ENCODE results near the gene DMKN.

DMKN gene

DNA sequence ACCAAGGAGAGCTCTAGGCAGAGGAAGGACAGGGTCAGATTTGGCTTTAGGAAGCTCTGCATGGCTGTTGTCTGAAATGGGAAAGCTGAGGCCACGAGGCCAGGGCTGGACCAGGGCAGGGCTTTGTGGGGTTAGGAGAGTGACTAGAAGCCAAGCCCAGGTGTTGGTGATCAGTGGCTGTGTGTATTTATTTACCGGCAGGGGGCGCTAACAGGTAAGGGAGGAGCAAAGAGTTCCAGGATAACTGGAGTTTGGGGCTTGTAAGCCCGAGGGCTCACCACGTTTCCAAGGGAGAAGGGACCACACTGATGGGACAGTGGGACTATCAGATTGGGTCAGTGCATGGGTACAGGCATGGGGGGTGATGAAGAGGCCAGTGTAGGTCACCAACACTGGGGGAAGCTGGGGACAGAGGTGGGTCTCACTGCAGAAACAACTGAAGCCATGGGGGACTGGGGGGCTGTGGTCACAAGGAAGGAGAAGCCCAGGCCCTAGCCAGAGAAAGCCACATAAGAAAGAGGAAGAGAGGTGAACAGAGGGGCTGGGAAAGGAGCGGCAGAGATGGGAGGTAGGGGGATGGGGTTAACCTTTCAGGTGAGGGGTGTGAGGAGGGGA lies 35.8 kb upstream of the DMKN start:
- DNase-seq = peak; percentile 74 to 90

DNA sequence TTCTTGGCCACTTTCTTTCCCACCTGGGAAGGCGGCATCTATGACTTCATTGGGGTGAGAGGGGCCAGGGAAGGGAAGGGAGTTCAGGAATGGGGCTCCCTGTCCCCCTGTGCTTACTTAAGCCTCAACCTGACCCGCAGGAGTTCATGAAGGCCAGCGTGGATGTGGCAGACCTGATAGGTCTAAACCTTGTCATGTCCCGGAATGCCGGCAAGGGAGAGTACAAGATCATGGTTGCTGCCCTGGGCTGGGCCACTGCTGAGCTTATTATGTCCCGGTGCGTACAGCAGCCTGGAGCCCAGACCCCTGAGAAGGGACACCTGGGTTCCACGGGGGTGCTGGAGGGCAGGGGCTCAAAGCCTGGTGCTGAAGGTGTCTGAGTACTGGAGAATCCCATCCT lies 33.1 kb upstream of the DMKN start:
- DNase-seq = no peak

DNA sequence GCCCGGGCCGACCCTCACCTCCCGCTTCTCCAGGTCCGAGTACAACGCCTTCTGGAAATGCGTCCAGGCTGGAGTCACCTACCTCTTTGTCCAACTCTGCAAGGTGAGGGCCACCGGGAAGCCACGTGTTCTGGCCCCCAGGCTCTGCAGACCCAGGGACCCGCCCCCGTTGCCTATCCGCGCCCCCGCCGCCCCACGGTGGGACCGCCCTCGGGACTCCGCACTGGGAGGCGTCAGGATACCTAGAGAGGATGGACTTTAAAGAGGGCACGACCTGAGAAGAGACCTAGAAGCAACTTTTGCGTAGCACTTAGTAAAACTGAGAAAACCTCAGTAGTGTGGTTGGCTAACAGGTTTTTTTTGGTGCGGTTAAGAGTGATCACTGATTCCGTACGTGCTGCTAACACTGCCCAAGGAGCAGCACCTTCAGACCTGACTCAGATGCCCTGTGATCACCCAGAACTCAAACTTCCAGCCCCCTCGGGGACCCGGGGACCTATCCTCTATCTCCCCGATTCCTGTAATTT lies 32.5 kb upstream of the DMKN start:
- DNase-seq = peak in 1 of 2 experiments; percentile 69

DNA sequence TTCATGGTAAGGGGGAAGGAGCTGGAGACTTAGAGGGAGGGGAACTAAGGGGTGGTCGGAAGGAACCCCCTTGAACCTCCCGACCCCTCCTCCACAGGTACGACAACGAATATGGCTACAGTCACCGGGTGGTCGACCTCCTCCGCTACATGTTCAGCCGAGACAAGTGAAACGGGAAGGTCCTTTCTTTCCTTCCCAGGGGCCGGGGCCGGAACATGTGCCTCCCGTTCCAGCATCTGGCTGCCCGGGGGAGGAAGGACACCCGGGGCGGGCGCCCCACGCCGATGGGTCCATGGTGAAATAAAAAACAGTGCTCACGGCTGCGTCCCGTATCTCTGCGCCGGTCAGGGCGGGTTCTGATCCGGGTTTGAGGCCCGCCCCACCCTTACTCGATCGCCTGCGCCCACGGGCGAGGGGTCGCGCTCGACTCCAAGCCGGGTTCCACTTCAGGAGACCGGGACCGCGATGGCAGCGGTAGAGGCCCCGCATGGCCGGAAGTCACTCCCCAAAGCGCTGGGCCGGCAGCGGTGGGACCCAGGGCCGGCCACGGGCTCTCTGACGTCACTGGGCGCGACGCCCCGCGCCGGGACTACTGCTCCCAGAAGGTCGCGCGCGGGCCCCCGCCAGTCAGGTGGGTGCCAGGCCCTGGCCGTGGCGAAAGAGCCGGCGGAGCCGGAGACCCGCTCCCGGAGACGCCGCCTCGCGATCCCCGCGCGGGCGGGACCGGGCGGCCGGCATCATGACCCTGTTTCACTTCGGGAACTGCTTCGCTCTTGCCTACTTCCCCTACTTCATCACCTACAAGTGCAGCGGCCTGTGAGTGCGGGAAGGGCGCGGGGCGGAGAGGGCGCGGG lies 31.8 kb upstream of the DMKN start, which contains the start of gene TMEM147:
Gene TMEM147 (plus strand): TSS at position 626 of the 854 bp plus-strand sequence. CDS start 114 bp downstream, at position 740.
- peak; percentile 61 to 98 for DNase-seq

DNA sequence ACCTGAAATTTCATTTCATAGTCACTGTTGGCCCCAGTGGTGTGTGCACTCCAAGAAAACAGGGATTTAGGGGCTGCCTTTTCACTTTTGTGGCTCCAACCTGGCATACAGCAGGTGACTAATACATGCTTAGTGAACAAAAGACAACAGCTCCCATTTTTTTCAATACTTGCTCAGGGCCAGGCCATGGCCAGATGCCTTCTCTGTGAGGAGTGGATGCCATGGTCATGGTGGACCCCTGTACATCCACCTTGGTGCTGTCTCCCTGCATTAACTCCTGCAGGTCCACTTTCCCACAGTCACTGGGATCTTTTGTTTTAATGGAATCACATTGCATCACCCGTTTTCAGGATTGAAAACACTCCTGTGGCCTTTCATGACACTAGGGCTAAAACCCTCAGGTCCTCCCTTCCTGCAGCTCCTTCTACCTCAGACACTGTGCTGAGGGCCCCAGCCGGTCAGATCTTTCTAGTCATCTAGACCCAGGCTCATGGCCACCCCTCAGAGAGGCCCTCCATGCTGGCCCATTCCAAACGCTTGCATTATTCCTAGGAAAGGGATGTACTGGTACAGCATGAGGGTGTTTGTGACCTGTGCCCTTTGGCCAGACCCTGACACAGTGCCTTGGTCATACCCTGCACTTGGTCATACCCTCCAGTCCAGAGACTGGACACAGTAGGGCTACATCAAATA lies 30.8 kb upstream of the DMKN start:
- no peak for DNase-seq

DNA sequence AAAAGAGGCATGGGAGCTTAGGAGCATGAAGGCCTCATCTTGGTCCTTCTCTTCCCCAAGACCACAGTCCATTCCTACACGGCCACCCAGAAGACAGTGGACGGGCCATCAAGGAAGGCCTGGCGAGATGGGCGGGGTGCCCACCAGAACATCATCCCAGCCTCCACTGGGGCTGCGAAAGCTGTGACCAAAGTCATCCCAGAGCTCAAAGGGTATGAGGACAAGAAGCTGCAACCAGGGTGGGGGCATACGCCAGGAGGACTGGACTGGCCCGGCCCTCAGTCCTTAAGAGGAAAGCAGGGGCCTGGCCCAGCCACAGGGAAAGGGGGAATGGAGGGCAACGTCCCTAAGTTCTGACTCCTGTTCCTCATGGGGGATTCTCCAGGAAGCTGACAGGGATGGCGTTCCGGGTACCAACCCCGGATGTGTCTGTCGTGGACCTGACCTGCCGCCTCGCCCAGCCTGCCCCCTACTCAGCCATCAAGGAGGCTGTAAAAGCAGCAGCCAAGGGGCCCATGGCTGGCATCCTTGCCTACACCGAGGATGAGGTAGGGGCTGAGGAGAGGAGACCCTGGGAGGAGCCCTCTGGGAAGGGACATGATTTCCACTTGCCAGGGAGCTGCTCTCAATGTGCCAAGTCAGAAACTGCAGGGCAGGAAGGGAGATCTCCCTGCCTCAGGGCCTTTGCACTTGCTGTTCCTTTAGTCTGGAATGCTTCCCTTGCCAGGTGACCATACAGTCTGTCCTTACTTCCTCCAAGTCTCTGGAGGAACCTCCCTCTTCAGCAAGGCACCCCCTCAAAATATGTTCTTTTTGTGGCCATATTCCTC lies 30.0 kb upstream of the DMKN start:
- DNase-seq = no peak

DNA sequence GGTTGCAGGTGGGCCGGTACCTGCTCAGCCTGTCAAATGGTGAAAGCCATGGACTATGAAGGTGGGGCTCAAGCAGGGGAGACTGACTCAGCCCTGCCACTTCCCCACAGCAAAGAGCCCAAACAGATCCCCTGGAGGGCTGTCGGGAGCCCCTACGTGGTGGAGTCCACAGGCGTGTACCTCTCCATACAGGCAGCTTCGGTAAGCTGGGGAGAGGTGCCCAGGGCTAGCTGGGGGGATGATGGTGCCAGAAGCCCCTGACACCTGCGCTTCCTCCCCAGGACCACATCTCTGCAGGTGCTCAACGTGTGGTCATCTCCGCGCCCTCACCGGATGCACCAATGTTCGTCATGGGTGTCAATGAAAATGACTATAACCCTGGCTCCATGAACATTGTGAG lies 28.8 kb upstream of the DMKN start:
- no peak for DNase-seq

DNA sequence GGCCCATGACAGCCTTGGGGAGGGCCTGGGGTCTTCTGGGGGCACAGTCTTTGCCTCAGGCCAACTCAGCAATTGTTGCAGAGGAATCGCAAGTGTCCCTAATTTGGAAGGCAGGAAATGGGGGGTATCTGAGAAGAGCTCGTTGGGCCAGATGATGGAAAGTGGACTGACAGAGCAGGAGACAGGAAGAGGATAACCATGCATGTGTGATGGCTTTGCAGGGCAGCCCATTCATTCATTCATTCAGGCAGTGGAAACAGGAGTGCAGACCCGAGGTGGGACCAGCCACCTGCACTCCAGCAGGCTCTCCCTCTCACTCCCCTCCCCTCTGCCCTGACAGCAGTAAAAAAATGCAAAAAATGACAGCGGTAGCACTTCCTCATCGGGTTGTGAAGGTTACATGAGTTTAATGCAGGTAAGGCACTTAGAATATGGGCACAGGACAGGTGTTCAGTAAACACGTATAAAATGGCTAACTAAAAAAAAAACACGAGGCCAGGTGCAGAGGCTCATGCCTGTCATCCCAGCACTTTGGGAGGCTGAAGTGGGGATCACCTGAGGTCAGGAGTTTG lies 27.0 kb upstream of the DMKN start:
- no peak for DNase-seq

DNA sequence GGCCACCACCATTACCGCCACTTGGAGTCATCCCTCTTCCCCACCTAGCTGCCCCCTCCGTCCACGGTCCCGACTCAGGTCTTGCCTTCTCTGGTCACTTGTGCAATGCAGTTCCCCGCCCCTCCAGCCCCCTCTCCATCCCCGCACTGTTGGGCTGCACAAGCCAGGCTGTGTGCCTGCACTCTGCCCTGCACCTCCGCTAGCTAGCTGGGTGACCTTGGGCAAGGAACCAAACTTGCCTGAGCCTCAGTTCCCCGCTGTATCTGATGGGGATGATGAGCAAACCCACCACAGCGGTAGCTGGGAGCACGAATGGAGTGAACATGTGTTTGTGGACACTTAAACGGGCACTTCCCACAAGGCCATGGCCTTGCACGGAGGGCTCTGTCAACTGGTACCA lies 26.4 kb upstream of the DMKN start:
- no peak for DNase-seq

DNA sequence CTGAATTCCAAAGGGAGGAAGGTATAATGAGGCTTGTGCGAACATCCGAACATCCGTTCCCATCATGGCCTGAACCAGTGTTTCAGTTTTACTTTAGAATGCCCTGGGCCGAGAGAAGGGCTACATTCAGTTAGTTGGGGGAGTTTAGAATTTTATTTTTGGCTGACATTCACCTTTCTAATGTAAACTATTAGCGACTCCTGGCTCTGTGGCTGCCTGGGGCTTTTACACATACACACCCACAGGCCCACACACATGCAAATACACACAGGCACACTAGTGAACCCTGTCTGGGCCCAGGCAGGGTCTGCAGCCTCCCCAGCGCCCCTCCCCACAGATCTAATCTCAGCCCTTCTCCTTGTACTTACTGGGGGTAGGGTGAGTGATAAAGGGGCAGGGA lies 25.9 kb upstream of the DMKN start:
- DNase-seq = no peak

DNA sequence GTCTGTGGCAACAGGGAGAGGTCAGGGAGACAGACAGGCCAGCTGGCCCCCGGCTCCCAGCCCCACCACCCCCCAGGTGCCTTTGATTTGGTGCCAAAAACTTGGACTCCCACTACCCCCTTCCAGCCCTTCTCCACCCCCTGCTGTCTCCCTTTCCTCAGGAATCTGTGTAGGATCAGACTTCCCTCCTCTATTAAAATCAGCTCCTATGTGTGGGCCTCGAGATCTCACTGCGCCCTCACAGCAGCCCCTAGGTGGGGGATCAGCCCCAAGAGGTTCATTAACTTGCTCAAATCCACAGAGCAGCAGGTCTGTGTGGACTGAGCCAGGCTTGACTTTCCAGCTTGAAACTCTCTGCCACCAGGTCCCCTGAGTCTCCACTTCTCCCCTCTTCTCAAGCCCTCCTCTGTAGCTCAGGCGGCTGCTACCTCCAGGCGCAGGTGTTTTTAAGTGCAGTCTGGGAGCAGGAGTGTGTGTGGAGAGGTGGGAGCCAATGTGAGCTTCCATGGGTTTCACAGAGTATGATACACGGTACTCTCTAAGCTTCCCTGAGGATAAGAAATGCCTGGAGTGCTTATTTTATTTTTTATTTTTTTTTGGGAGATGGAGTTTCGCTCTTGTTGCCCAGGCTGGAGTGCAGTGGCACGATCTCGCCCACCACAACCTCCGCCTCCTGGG lies 21.5 kb upstream of the DMKN start:
- no peak for DNase-seq

DNA sequence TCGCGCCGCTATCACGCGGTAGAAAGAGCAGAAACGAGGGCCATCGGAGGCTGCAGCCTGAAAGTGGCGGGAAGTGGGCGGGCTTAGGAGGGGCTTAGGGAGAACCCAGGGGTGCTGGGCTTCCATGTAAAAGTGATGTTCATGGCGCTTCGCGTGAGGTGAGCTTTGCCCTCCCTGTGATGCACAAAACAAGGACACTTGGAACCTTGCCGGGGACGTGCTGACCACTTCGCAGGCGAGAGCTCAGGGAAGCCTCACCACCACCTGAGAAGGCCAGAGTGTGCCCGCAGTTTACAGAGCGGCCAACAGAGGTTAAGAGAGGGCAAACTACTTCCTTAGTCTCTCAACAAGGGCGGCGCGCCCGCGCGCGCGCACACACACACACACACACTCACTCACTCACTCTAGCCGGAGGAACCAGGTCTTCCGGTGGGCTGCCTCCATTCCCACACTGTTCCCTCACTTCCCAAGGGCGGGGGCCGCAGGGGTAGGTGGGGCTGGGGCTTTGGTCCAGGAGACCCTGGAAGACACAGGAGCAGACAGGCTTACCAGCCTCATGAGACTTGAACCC lies 20.5 kb upstream of the DMKN start:
- DNase-seq = peak in 1 of 2 experiments; percentile 16

DNA sequence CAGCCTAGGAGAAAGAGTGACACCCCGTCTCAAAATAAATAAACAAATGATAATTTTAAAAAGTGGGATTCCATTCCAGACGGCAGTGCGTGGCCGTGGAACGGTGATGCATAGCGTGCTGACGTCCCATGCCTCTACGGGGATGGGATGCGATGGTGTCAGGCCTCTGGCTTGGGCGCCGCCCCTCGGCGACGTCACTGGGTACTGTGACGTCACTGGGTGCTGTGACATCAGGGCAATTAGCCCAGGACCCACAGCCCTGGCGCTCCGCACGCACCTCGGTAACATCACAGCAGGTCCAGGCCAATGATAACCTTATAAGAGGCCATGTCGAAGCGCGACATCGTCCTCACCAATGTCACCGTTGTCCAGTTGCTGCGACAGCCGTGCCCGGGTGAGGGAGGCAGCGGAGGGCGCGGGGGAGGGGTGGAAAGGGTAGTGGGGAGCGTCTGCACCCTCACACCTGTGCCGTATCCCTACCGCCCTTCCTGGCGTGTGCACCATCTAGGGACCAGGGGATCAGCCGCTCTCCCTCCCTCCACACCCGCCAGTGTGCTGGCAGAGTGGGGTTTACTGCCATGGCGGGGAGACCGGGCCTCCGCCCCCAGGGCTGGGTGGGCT lies 19.9 kb upstream of the DMKN start, which contains the start of gene GAPDHS:
Gene GAPDHS (plus strand): TSS at position 256 of the 621 bp plus-strand sequence. CDS start 72 bp downstream, at position 328.
- DNase-seq = no peak

DNA sequence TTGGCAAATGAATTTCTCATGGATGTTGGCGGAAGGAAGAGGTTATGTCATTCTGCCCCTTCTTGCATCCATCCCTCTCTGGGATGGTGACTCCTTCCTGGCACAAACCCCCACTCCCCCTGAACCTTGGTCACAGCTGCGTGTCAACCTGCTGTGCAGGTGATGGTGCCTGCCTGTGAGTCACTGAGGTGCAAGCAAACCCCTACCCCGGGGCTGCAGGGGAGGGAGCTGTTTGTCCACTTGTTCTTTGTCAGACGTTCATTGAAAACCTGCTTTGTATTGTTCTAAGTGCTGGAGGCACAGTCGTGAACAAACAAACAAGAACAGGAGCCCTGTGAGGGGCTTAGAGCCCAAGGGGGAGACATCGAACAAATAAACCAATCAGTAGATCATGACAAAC lies 17.8 kb upstream of the DMKN start:
- no peak for DNase-seq

DNA sequence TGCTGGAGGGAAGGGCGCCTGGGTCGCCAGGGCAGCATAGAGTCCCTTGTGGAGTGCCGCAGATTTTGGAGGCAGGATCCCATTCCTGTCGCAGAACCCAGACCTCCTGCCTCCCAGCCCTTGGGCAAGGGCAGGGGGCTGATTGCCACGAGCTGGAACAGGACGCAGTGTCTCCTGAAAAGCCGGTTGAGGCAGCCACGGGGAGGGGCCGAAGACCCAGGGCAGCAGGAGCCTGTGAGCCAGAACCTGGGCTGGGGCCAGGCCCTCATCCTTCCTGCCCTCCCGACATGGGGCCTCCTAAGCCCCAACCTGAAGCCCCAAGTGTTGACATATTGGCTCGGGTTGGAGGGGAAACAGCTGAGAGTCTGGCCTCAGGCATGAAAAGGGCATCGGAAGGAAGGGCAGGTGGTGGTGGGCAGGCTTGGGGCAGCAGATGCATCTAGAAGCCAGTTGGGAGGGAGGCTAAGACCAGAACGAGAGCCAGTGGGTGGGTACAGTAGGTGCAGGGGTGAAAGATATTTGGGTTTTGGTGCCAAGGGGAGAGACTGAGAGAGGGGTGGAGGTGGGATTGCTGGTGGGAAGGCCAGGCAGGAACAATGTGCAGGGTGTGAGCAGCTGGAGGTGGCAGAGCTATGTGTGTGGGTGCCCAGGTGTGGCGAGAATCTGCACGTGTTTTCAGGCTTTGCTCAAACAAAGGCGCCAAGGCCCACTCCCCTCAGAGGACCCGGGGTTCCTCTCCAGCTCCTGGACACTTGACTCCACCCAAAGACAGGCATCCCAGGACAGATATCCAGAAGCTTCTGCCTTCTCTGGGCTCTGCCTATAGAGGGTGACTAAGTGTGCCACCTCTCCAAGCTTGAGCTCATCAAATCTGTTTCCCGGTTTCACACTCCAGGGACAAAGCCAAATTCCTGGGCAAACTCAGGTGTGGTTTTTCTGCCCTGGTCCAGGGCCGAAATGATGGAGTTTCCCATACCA lies 16.1 kb upstream of the DMKN start:
- DNase-seq = no peak

DNA sequence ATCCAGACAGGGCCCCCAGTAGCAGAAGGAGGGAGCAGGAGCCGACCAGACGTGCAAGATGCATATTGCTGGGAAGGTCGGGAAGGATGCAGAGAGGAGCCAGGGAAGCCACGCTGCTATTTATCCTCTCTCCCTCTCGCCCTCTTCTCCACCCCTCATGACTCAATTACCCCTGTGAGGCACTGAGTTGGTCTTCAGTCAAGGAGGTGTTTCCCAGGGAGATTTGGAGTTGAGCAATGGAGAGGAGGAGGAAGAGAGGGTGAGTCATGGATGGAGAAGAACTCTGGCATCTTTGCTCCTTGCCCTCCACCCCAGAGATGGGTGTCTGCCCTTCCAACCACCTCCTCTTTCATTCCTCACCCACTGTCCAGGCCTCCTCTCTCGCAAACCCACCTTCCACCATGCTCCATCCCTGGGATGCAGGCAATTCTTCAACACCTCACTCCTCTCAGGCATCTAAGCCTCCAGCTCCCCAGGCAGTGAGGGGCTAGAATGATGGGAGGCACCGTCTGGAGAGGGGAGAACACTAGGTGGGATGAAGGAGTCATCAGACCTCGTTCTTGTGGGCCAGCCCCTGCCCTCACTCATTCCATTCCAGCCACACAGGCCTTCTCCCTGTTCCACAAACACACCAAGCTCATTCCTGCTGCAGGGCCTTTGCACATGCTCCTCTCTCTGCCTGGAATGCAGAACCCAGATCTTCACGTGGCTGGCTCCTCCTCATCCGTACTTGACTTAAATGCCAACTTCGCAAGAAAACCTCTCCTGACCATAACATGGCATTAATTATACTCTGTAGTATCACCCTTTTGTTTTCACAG lies 15.0 kb upstream of the DMKN start, which contains the start of gene SBSN:
Gene SBSN (minus strand): TSS at position 94 of the 821 bp plus-strand sequence. CDS start 30 bp downstream, at position 64.
- no peak for DNase-seq

DNA sequence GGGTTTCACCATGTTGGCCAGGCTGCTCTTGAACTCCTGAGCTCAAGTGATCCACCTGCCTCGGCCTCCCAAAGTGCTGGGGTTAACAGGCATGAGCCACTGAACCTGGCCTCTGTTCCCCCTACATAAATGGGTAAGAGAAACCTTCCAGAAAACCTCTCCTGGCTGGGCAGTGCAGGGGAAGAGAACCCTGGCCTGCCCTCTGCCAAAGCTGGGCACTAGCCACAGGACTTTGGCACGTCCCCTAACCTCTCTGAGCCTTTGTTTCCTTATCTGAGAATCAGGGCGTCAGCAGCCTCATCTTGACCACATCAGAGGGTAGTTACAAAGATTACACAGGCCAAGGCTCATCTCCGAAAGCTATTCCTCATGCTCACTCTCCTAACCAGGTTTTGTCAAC lies 12.4 kb upstream of the DMKN start:
- no peak for DNase-seq

DNA sequence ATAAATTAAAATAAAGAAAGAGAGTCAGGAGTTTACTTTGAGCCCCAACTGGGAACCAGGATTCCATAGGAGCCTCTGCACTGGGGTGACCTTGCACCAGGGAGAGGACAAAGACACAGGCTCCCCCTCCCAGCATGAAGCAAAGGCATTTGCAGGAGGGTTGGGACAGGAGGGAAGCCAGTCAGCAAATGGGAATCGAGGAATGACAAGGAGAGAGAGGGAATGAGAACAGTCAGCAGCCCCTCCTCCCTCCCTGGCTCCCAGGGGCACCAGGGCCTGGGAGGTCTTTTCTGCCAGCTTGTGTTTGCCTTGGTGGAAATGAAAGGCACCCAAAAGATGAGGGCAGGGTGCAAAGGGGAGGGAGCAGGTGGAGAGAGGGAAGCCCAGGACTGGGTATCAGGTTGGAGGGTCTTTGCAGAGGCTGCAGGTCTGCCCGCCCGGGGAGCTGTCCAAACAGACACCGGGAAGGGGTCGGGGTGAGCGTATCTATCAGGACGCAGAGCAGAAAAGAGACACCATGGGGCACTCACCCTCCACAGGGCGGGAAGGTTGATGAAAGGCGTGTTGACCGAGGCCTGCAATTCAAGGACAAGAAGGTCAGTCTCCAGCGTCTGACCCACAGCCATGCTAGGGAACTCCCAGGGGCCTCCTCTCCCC lies 10.9 kb upstream of the DMKN start:
- DNase-seq = no peak
